HuH-7 (cell line): ENCODE data around the gene PIGV.

ENCODE experiments used
- DNase-seq: peaks from one replicate; pipeline ENCODE4 v3.0.0; 2011; ENCODE audit warnings: low spot score

PIGV gene

GRCh38 chr1:26772687-26773086, 15.1 kb upstream of the PIGV start:
- no peak for DNase-seq

- DNase-seq: no peak
Observed at GRCh38 chr1:26774462-26774861, 13.3 kb upstream of the PIGV start.

GRCh38 chr1:26775666-26776065, 12.1 kb upstream of the PIGV start:
- DNase-seq: no peak

GRCh38 chr1:26779098-26779668, 8.6 kb upstream of the PIGV start:
- DNase-seq: no peak

GRCh38 chr1:26780344-26780957, 7.3 kb upstream of the PIGV start:
- no peak for DNase-seq

- no peak for DNase-seq
Observed at GRCh38 chr1:26781206-26781825, 6.4 kb upstream of the PIGV start.

GRCh38 chr1:26782521-26783212, 5.1 kb upstream of the PIGV start:
- DNase-seq: no peak

GRCh38 chr1:26783646-26784022, 4.1 kb upstream of the PIGV start:
- DNase-seq: no peak

GRCh38 chr1:26784023-26784871, 3.5 kb upstream of the PIGV start:
- DNase-seq: peak; percentile 84

- no peak for DNase-seq
Observed at GRCh38 chr1:26784886-26785285, 2.9 kb upstream of the PIGV start.

- DNase-seq: no peak
Observed at GRCh38 chr1:26785611-26786436, 1.9 kb upstream of the PIGV start.

GRCh38 chr1:26786437-26787380, 1.0 kb upstream of the PIGV start:
- DNase-seq: peak; percentile 74

- DNase-seq: no peak
Observed at GRCh38 chr1:26787381-26787705, 407 bp upstream of the PIGV start.

GRCh38 chr1:26788515-26788785, 700 bp downstream of the PIGV start:
- no peak for DNase-seq

- peak; percentile 83 for DNase-seq
Observed at GRCh38 chr1:26788836-26789611, 1.3 kb downstream of the PIGV start.

- no peak for DNase-seq
Observed at GRCh38 chr1:26789612-26789865, 1.8 kb downstream of the PIGV start.

- DNase-seq: no peak
Observed at GRCh38 chr1:26789931-26790330, 2.2 kb downstream of the PIGV start.

- DNase-seq: no peak
Observed at GRCh38 chr1:26790551-26790953, 2.8 kb downstream of the PIGV start.

- no peak for DNase-seq
Observed at GRCh38 chr1:26791148-26791547, 3.4 kb downstream of the PIGV start.

- DNase-seq: no peak
Observed at GRCh38 chr1:26791626-26792025, 3.9 kb downstream of the PIGV start.
